K562 (cell line): ENCODE results near the gene CLTRN. TPM values are rescaled to one million over a fixed set of nuclear protein-coding genes. Genes with fewer than 3 reads are reported as not detected.

Experiments used
- CEBPB ChIP-seq: fragments of 450-650 bp; IDR thresholded peaks from 2 replicates; pipeline ENCODE4 v1.6.1; 2016; ENCODE audit warnings: missing genetic modification characterization, missing compliant biosample characterization
- CHD7 ChIP-seq: fragments of 200-600 bp; sonication (generic); IDR thresholded peaks from one replicate; pipeline ENCODE4 v1.6.1; 2012; ENCODE audit warnings: mild to moderate bottlenecking, low read depth, low read length, inconsistent platforms
- FIP1L1 ChIP-seq: fragments of 200-400 bp; formaldehyde crosslinking; IDR thresholded peaks from 2 replicates; pipeline ENCODE4 v1.6.1; 2018; ENCODE audit warnings: mild to moderate bottlenecking, low read depth, low read length; ENCODE audit not compliant: poor library complexity, severe bottlenecking
- MECOM ChIP-seq: fragments of 250-450 bp; sonication (Bioruptor Pico); IDR thresholded peaks from 2 replicates; pipeline ENCODE4 v1.8.0; 2022; ENCODE audit warnings: inconsistent platforms
- MYNN ChIP-seq, 2 experiments: sonication (generic); formaldehyde crosslinking in 1 of 2; IDR thresholded peaks; 2 replicates each; pipeline versions ENCODE4 v1.5.0 to v1.6.1; 2016 to 2020; ENCODE audit warnings: antibody characterized with exemption in 1 of 2, missing genetic modification reagents in 1 of 2
- NR4A1 ChIP-seq, 2 experiments: fragments of 250-450 bp in 1 of 2; fragments of 450-650 bp in 1 of 2; sonication (Bioruptor Pico) in 1 of 2; IDR thresholded peaks; 2 replicates each; pipeline versions ENCODE4 v1.4.0 to v1.6.1; 2016 to 2020; ENCODE audit warnings: mild to moderate bottlenecking in 2 of 2, missing compliant biosample characterization in 1 of 2, missing genetic modification characterization in 1 of 2, moderate library complexity in 1 of 2
- ZNF444 ChIP-seq: fragments of 250-450 bp; sonication (Bioruptor Pico); IDR thresholded peaks from 2 replicates; pipeline ENCODE4 v1.4.0; 2020; ENCODE audit warnings: mild to moderate bottlenecking, moderate library complexity
- polyA plus RNA-seq, 8 experiments: library from polyadenylated mRNA; depleted of rRNA in 4 of 8; stranded (reverse) in 5 of 8; unstranded in 3 of 8; fragments of >200 nt; fragmentation: Nextera tagmentation in 2 of 8; fragmentation: Illumina TruSeq in 1 of 8; extraction: Ambion mirVana in 2 of 8; extraction: Trizol in 1 of 8; gene quantifications; 2 replicates each; pipeline versions ENCODE4 v1.2.1 to v1.2.3, GENCODE V29; 2011 to 2014; ENCODE audit warnings: inconsistent platforms in 1 of 8, missing spikeins in 1 of 8
- total RNA-seq, 7 experiments: library from RNA; depleted of rRNA in 6 of 7; stranded (reverse); fragments of >200 nt in 6 of 7; fragmentation: Illumina TruSeq in 2 of 7; extraction: Trizol in 2 of 7; gene quantifications; 2 replicates each; pipeline versions ENCODE4 v1.2.1 to v1.2.3, GENCODE V29; 2011 to 2021; ENCODE audit warnings: low replicate concordance in 1 of 7
- TF ChIP-seq, protein P1 (sequence below): IDR thresholded peaks from 3 replicates; pipeline ENCODE4 v1.6.1; 2011; ENCODE audit warnings: borderline replicate concordance, mild to moderate bottlenecking, moderate library complexity; ENCODE audit not compliant: insufficient read length; ENCODE audit errors: extremely low read depth
- TF ChIP-seq, protein P2 (sequence below): sonication (generic); formaldehyde crosslinking; IDR thresholded peaks from 2 replicates; pipeline ENCODE4 v1.8.0; 2022; ENCODE audit warnings: mild to moderate bottlenecking, missing genetic modification reagents

The CLTRN gene
- total and polyA plus RNA-seq, 9 of the 15 experiments (the other 6 are each of a cell fraction or from before 2014, with no cell fraction given) = 0.11 to 0.36 (median 0.18) TPM; not detected in 2

- no peak for TF ChIP-seq CHD7
- no peak for TF ChIP-seq MYNN (IDR thresholded peaks at IDR 0.05)
- TF ChIP-seq MYNN (CRISPR knock-in tag; IDR thresholded peaks at IDR 0.05) = no peak
- TF ChIP-seq, protein P1, sequence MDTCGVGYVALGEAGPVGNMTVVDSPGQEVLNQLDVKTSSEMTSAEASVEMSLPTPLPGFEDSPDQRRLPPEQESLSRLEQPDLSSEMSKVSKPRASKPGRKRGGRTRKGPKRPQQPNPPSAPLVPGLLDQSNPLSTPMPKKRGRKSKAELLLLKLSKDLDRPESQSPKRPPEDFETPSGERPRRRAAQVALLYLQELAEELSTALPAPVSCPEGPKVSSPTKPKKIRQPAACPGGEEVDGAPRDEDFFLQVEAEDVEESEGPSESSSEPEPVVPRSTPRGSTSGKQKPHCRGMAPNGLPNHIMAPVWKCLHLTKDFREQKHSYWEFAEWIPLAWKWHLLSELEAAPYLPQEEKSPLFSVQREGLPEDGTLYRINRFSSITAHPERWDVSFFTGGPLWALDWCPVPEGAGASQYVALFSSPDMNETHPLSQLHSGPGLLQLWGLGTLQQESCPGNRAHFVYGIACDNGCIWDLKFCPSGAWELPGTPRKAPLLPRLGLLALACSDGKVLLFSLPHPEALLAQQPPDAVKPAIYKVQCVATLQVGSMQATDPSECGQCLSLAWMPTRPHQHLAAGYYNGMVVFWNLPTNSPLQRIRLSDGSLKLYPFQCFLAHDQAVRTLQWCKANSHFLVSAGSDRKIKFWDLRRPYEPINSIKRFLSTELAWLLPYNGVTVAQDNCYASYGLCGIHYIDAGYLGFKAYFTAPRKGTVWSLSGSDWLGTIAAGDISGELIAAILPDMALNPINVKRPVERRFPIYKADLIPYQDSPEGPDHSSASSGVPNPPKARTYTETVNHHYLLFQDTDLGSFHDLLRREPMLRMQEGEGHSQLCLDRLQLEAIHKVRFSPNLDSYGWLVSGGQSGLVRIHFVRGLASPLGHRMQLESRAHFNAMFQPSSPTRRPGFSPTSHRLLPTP = no peak
- TF ChIP-seq, protein P2, sequence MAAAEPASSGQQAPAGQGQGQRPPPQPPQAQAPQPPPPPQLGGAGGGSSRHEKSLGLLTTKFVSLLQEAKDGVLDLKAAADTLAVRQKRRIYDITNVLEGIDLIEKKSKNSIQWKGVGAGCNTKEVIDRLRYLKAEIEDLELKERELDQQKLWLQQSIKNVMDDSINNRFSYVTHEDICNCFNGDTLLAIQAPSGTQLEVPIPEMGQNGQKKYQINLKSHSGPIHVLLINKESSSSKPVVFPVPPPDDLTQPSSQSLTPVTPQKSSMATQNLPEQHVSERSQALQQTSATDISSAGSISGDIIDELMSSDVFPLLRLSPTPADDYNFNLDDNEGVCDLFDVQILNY (CRISPR knock-in tag) = no peak
- TF ChIP-seq CEBPB (tag) = no peak
- no peak for TF ChIP-seq FIP1L1
- no peak for TF ChIP-seq MECOM (CRISPR knock-in tag)
- no peak for TF ChIP-seq NR4A1 (CRISPR knock-in tag; IDR thresholded peaks at IDR 0.05)
- no peak for TF ChIP-seq NR4A1 (tag; IDR thresholded peaks at IDR 0.05)
- no peak for TF ChIP-seq ZNF444 (CRISPR knock-in tag)
These were observed 10.4 kb upstream of the CLTRN start (continued) for GRCh38 chrX:15674841-15675489.
